Tibial nerve (tissue), 4 donors: ENCODE data around the gene WWC1. TPM values are rescaled to one million over a fixed set of nuclear protein-coding genes. Genes with fewer than 3 reads are reported as not detected.

Experiments used
- DNase-seq, 2 donors: peaks; one replicate each; pipeline ENCODE4 v3.0.0-alpha.2; 2019; ENCODE audit warnings: low spot score in 2 of 2
- H3K27ac ChIP-seq, 4 donors: fragments of 200-600 bp; sonication (generic) in 3 of 4; one replicate each; pipeline ENCODE4 v1.5.1; 2017 to 2019; ENCODE audit warnings: mild to moderate bottlenecking in 1 of 4
- H3K27me3 ChIP-seq, 2 donors: fragments of 200-600 bp; sonication (generic) in 1 of 2; one replicate each; pipeline versions ENCODE4 v1.5.1 to v1.6.0; 2017 to 2019
- H3K36me3 ChIP-seq, 3 donors: fragments of 200-600 bp; sonication (generic); one replicate each; pipeline ENCODE4 v1.5.1; 2018 to 2019
- H3K4me1 ChIP-seq, 4 donors: fragments of 200-600 bp; sonication (generic) in 3 of 4; one replicate each; pipeline ENCODE4 v1.5.1; 2017 to 2019
- H3K4me3 ChIP-seq, 4 donors: fragments of 200-600 bp; sonication (generic) in 3 of 4; one replicate each; pipeline ENCODE4 v1.5.1; 2017 to 2019; ENCODE audit warnings: mild to moderate bottlenecking in 1 of 4, moderate library complexity in 1 of 4
- H3K9me3 ChIP-seq, 4 donors: fragments of 200-600 bp; sonication (generic) in 3 of 4; one replicate each; pipeline ENCODE4 v1.5.1; 2017 to 2019
- CTCF ChIP-seq, 5 experiments: fragments of 200-600 bp in 3 of 5; fragments of 450-650 bp in 2 of 5; sonication (generic) in 3 of 5; IDR thresholded peaks; one replicate each; pipeline ENCODE4 v1.5.1; 2016 to 2019; ENCODE audit warnings: antibody characterized with exemption in 5 of 5, mild to moderate bottlenecking in 3 of 5, moderate library complexity in 2 of 5
- EP300 ChIP-seq, 2 donors: sonication (generic); formaldehyde crosslinking; IDR thresholded peaks; one replicate each; pipeline ENCODE4 v1.6.1; 2017; ENCODE audit warnings: antibody characterized with exemption in 2 of 2, mild to moderate bottlenecking in 1 of 2
- POLR2A ChIP-seq, 2 donors: fragments of 450-650 bp; IDR thresholded peaks; one replicate each; pipeline ENCODE4 v1.6.1; 2017; ENCODE audit warnings: antibody characterized with exemption in 2 of 2, mild to moderate bottlenecking in 2 of 2, moderate library complexity in 2 of 2
- WGBS, 2 donors: methylation state at CpG; one replicate each; pipeline ENCODE4 v1.1.5; 2018; 5-methylcytosine and 5-hydroxymethylcytosine counted together
- total RNA-seq, 4 donors: library from RNA; depleted of rRNA; stranded (reverse); fragments of >200 nt; gene quantifications; one replicate each; pipeline ENCODE4 v1.1.0, GENCODE V29; 2016

Gene WWC1
- total RNA-seq, 4 donors from 2014 or later = 0.78 to 3.3 (median 1.00) TPM

GRCh38 chr5:168340487-168340886 is 49.0 kb downstream of the WWC1 start:
- 87 to 97% methylated on average over 1 of the region's 1 CpG for WGBS, 2 donors
- no peaks in the 10 kb centered on the region for H3K36me3 ChIP-seq

DNA sequence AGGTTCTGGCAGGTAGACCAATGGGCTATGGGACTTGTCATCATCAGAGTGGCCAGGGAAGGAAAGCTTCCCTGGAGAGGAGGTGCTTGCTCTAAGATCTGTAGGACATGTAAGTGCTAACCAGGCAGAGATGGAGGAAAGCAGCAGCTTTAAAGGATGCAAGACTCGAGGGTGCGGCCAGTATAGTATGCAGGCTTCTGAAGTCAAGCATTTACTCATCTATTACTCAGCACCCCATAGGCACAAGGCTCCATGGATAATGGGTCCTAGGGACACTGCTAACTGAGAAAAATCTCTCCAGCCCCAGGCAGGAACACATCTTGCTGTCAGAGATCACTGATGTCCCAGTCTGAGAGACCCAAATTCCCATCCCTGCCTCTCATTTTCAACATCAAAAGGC is 49.7 kb downstream of the WWC1 start:
- H3K27ac ChIP-seq = no peak overlapping the region
- H3K9me3 ChIP-seq = no peaks in the 10 kb centered on the region
- no peak for DNase-seq
- no peak overlapping the region for H3K4me3 ChIP-seq
- no peak for TF ChIP-seq CTCF (IDR thresholded peaks at IDR 0.05)
- no peak for TF ChIP-seq POLR2A (IDR thresholded peaks at IDR 0.05)
- TF ChIP-seq EP300 (IDR thresholded peaks at IDR 0.05) = no peak
- no peaks in the 10 kb centered on the region for H3K36me3 ChIP-seq
- H3K27me3 ChIP-seq = no peaks in the 10 kb centered on the region
- 92 to 94% methylated on average over 2 of the region's 2 CpGs for WGBS, 2 donors
- no peaks in the 10 kb centered on the region for H3K4me1 ChIP-seq

More at GRCh38 chr5:168340487-168340886, 49.0 kb downstream of the WWC1 start:
- no peaks in the 10 kb centered on the region for H3K9me3 ChIP-seq
- no peaks in the 10 kb centered on the region for H3K4me1 ChIP-seq
- no peak for TF ChIP-seq EP300 (IDR thresholded peaks at IDR 0.05)
- TF ChIP-seq POLR2A (IDR thresholded peaks at IDR 0.05) = no peak
- TF ChIP-seq CTCF (IDR thresholded peaks at IDR 0.05) = no peak
- H3K27ac ChIP-seq = no peak overlapping the region
- H3K27me3 ChIP-seq = no peaks in the 10 kb centered on the region
- H3K4me3 ChIP-seq = no peak overlapping the region
- DNase-seq = no peak

- H3K4me1 ChIP-seq = no peaks in the 10 kb centered on the region
- no peaks in the 10 kb centered on the region for H3K27me3 ChIP-seq
- no peak for DNase-seq
- no peak overlapping the region for H3K4me3 ChIP-seq
- H3K9me3 ChIP-seq = no peaks in the 10 kb centered on the region
- 84 to 86% methylated on average over 6 of the region's 6 CpGs for WGBS, 2 donors
- no peaks in the 10 kb centered on the region for H3K36me3 ChIP-seq
- no peak overlapping the region for H3K27ac ChIP-seq
- TF ChIP-seq POLR2A (IDR thresholded peaks at IDR 0.05) (no peak), EP300 (IDR thresholded peaks at IDR 0.05) (no peak), CTCF (IDR thresholded peaks at IDR 0.05) (no peak)
Measured at GRCh38 chr5:168342151-168342825, 50.8 kb downstream of the WWC1 start.

GRCh38 chr5:168342985-168343384 is 51.5 kb downstream of the WWC1 start:
- Histone ChIP-seq H3K36me3 (no peaks in the 10 kb centered on the region), H3K27ac (no peak overlapping the region), H3K4me1 (no peaks in the 10 kb centered on the region), H3K4me3 (no peak overlapping the region), H3K27me3 (no peaks in the 10 kb centered on the region), H3K9me3 (no peaks in the 10 kb centered on the region)
- 62 to 69% methylated on average over 3 of the region's 3 CpGs for WGBS, 2 donors
- no peak for TF ChIP-seq CTCF (IDR thresholded peaks at IDR 0.05)
- no peak for TF ChIP-seq POLR2A (IDR thresholded peaks at IDR 0.05)
- no peak for TF ChIP-seq EP300 (IDR thresholded peaks at IDR 0.05)
- DNase-seq = no peak

DNA sequence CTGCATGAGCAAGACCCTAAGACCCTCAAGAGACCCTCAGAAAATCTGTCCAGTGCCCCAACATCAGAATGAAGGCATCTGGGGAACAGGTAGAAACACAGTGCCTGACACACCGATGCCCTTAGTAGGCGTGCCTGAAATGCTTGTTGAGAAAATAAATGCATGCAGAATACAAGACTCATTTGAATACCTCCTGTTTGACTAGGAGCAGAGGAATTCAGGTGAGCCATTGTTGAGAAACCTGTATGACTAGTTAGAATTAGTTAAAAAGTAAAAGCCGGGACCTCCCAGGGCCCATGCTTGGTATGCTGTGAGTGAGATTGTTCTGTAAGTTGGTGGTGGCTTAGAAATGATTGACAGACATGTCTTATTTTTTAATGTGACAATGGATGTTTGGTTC is 55.0 kb downstream of the WWC1 start:
- no peak for TF ChIP-seq CTCF (IDR thresholded peaks at IDR 0.05)
- TF ChIP-seq POLR2A (IDR thresholded peaks at IDR 0.05) = no peak
- no peak for TF ChIP-seq EP300 (IDR thresholded peaks at IDR 0.05)
- Histone ChIP-seq H3K27me3 (no peaks in the 10 kb centered on the region), H3K4me3 (no peak overlapping the region), H3K27ac (no peak overlapping the region), H3K9me3 (no peaks in the 10 kb centered on the region), H3K36me3 (no peaks in the 10 kb centered on the region), H3K4me1 (no peaks in the 10 kb centered on the region)
- WGBS, 2 donors = 81 to 86% methylated on average over 3 of the region's 3 CpGs
- DNase-seq = no peak
